GM21381 (cell line): ENCODE measurements around the gene SACS.

ENCODE experiments used
- ATAC-seq: cut with Tn5 transposase; IDR thresholded peaks from one replicate; pipeline ENCODE4 v1.9.1; 2021; ENCODE audit warnings: mild to moderate bottlenecking, moderate library complexity; ENCODE audit not compliant: unreplicated experiment

Gene SACS, protein sequence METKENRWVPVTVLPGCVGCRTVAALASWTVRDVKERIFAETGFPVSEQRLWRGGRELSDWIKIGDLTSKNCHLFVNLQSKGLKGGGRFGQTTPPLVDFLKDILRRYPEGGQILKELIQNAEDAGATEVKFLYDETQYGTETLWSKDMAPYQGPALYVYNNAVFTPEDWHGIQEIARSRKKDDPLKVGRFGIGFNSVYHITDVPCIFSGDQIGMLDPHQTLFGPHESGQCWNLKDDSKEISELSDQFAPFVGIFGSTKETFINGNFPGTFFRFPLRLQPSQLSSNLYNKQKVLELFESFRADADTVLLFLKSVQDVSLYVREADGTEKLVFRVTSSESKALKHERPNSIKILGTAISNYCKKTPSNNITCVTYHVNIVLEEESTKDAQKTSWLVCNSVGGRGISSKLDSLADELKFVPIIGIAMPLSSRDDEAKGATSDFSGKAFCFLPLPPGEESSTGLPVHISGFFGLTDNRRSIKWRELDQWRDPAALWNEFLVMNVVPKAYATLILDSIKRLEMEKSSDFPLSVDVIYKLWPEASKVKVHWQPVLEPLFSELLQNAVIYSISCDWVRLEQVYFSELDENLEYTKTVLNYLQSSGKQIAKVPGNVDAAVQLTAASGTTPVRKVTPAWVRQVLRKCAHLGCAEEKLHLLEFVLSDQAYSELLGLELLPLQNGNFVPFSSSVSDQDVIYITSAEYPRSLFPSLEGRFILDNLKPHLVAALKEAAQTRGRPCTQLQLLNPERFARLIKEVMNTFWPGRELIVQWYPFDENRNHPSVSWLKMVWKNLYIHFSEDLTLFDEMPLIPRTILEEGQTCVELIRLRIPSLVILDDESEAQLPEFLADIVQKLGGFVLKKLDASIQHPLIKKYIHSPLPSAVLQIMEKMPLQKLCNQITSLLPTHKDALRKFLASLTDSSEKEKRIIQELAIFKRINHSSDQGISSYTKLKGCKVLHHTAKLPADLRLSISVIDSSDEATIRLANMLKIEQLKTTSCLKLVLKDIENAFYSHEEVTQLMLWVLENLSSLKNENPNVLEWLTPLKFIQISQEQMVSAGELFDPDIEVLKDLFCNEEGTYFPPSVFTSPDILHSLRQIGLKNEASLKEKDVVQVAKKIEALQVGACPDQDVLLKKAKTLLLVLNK (N-terminal part only)

DNA sequence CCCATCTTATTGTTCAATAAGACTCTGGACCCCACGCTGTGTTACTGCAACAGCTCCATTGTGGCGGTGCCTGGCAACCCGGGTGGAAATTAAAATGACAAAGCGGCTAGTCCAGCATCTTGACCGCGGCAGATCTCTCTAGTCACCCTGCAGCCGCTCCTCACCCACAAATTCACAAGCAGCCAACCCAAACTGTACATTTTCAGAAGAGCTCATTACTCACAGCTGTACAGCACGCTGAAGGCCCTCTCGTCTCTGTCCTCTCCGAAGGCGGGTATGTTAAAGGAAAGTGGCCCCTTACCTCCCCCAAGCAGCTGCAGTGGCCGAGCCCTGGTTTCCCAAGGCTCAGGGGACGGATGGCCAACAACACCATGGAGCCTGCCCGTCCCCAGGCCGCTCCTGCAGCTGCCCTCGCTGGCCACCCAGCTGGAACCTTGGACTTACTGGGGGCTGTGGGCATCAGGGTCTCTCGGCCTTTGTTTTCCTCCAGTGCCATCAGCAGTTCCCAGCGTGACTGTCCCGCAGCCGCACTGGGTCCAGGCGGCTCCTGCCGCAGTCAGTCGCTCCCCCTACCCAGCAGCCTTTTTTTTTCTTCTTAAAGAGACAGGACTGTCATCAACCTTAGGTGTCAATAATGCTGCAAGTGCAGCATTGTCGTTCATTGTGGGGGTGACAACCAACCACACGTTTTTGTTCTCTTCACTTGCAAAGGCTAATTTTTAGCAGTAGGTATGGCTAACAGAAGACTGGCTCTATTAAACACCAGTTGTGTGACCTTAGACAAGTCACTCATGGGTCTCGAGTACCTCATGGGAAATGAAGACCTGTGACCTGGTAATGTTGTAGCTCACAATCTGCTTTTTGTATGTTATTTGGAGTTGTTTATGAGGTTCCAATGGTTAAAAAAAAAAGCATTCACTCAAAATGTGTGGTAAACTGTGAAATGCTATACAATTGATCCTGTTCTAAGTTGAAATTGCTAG is at the start of gene SACS:
Gene SACS, minus strand, starts transcription at position 532 of the 983 bp plus-strand sequence. CDS start 22,463 bp downstream, outside the sequence.
- no peak for ATAC-seq

DNA sequence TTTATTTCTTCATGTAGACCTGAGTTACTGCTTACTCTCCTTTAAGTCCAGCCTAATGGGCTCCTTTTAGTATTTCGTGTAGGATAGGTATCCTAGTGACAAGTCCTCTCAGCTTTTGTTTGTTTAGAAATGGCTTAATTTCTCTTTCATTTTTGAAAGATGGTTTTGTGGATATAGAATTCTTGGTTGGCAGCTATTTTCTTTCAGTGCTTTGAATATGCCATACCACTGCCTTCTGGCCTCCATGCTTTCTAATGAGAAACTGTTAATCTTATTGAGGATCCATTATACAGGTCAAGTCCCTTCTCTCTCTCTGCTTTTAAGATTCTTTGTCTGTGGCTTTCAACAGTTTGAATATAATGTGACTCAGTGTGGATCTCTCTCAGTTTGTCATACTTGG is 46.8 kb upstream of the SACS start:
- ATAC-seq: no peak

GRCh38 chr13:23477101-23477500 is 43.6 kb upstream of the SACS start:
- no peak for ATAC-seq

- no peak for ATAC-seq
These were observed 39.7 kb upstream of the SACS start for GRCh38 chr13:23473221-23473620.

- no peak for ATAC-seq
These were observed 38.7 kb upstream of the SACS start for GRCh38 chr13:23472189-23472588.

- ATAC-seq: no peak
These were observed 37.5 kb upstream of the SACS start for GRCh38 chr13:23470790-23471614.

DNA sequence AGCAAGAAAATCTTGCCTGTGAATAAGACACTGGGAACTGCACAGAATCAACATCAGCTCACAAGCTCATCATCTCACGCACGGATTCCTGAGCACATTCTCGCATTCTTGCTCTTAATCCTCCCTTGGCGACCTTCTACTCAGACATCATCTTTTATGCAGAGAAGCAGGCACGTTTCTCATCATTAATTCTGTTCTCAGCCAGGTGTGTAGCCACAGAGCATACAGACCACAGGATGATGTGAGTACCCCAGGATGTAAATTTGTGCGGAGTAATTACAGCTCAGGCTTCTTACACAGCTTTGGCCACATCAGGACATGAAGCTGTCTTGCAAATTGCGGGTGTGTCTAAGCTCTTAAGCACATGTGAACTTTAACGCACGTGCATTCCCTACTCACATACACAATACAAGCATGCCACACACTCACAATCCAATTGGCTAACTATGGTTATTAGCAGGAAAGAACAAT is 36.5 kb upstream of the SACS start:
- ATAC-seq: no peak

DNA sequence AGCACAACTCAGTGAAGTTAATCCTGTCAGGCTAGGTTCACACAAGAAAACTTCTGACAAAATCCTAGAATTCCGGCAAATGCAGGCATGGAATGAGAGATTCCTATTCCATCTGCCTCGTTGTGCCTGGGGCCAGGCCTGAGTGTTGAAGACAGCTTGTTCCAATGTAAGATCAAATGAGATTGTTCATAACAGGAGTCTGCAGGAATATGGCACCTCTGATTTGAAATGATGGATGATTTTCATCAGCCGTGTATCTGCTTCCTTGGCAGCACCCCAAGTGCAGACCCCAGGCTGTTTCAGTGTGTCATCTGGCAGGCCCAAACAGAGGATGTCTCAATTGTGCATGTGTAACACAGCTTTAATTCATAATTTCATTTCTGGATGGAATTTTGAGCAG is 35.3 kb upstream of the SACS start:
- no peak for ATAC-seq

DNA sequence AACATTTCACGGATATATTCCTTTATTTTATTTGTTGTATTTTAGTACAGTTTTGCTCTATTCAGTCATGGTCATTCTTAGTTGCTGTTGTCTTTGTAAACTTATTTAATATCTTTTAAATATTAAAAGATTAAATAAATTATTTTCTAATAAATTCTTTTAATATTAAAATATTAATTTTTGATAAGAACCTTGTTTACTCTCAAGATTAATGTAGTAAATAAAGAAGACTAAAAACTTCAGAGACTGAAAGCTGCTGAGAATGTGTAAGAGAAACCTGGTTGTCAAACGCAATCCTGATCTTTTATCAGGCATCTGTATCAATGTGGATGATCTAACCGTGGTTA is 34.4 kb upstream of the SACS start:
- no peak for ATAC-seq

GRCh38 chr13:23467048-23467931 is 33.8 kb upstream of the SACS start:
- ATAC-seq: no peak

GRCh38 chr13:23466144-23467002 is 32.9 kb upstream of the SACS start:
- peak; percentile 82 for ATAC-seq

DNA sequence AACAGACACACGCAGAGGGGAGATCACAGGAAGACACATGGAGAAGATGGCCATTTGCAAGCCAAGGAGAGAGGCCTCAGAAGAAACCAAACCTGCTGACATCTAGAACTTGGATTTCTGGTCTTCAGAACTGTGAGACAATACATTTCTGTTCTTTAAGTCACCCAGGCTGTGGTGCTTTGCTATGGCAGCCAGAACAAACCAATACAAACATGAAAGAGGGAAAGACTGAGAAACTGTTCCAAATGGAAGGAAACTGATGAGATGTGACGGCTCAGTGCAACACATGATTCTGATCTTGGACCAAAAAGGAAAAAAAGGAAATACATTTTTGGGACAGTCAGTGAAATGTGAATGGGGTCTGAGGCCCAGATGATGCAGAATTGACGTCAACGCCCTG is 30.2 kb upstream of the SACS start:
- no peak for ATAC-seq

DNA sequence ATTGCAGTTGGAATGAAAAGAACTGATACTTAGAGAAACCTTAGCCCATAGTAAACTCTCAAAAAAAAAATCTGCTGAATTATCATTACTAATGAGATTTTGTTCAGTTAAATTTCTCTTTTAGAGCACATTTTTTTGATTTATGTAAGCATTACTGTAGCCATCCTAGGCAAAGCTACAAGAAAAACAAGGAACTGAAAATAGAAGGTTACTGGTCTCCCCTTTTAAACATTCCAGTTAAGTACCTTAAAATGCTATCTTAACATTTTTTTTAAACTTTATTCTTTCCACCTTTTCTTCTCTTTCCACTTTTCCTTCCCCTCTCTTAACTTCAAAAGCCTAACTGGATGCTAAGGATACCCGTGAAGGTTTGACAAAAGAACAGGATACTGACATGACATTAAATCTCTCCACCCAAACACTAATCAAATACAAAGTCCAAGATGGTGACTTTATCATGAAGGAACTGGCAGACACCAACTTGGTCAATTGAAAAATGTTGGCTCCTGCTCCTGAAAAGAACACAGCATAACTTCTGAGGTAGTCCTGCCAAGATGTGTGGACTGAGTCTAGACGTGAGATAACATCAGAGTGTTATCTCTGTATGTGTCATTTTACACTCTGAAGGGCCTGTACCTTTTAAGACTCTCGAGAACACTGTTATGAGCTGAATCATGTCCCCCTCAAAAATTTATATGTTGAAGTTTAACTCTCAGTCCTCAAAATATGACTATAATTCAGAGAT is 29.5 kb upstream of the SACS start:
- ATAC-seq: no peak

- no peak for ATAC-seq
These were observed 28.0 kb upstream of the SACS start for GRCh38 chr13:23461544-23461943.

DNA sequence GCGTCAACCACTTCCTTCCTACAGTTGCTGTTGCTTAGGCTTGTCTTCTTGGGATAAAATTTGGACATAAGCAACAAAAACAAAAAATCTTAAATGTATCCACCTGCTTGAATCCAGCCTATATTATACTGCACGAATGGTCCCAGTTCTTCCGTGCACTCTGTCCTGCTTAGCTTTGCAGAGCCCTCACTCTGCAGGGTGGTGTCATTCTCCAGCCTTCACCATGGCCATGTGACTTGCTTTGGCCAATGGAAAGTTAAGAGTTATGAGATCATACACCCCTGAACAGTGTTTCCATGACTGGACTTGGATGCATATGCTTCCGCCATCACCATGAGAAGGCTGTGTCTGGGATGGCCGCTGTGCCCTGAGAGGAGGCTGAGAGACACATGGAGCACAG is 27.4 kb upstream of the SACS start:
- no peak for ATAC-seq

GRCh38 chr13:23460309-23460708 is 26.8 kb upstream of the SACS start:
- ATAC-seq: peak; percentile 52

- ATAC-seq: no peak
These were observed 25.5 kb upstream of the SACS start for GRCh38 chr13:23458989-23459388.
